Subcutaneous abdominal adipose tissue (tissue), 5 donors: ENCODE measurements around the gene GAGE13.
"Not testable (repeated sequence)": the region's sequence is repeated elsewhere in the genome, so short reads cannot be mapped to it uniquely, and the experiment has no call there.

Experiments
- H3K27ac ChIP-seq: one replicate; pipeline ENCODE4 v1.7.0; 2013; ENCODE audit warnings: low read depth, mild to moderate bottlenecking, inconsistent platforms, low read length, moderate library complexity
- H3K27me3 ChIP-seq, 5 donors: one replicate each; pipeline ENCODE4 v1.7.0; 2013; ENCODE audit warnings: low read length in 5 of 5, inconsistent platforms in 1 of 5; ENCODE audit not compliant: control insufficient read depth in 5 of 5, insufficient read depth in 4 of 5
- H3K36me3 ChIP-seq, 5 donors: one replicate each; pipeline ENCODE4 v1.7.0; 2013; ENCODE audit warnings: low read length in 5 of 5; ENCODE audit not compliant: control insufficient read depth in 5 of 5, insufficient read depth in 5 of 5
- H3K4me1 ChIP-seq, 5 donors: one replicate each; pipeline ENCODE4 v1.7.0; 2013; ENCODE audit warnings: low read length in 5 of 5, mild to moderate bottlenecking in 3 of 5, moderate library complexity in 1 of 5; ENCODE audit not compliant: control insufficient read depth in 5 of 5, insufficient read depth in 5 of 5
- H3K4me3 ChIP-seq, 5 donors: one replicate each; pipeline ENCODE4 v1.7.0; 2013; ENCODE audit warnings: low read length in 5 of 5, low read depth in 1 of 5
- H3K9ac ChIP-seq, 5 donors: one replicate each; pipeline ENCODE4 v1.7.0; 2013; ENCODE audit warnings: low read length in 5 of 5, mild to moderate bottlenecking in 4 of 5, moderate library complexity in 3 of 5
- H3K9me3 ChIP-seq, 5 donors: one replicate each; pipeline ENCODE4 v1.7.0; 2013; ENCODE audit warnings: low read length in 5 of 5; ENCODE audit not compliant: control insufficient read depth in 5 of 5
- donor health status: healthy.
- donor health status: healthy.
- donor health status: healthy.
- donor health status: healthy.
- donor health status: healthy.

GAGE13 gene

DNA sequence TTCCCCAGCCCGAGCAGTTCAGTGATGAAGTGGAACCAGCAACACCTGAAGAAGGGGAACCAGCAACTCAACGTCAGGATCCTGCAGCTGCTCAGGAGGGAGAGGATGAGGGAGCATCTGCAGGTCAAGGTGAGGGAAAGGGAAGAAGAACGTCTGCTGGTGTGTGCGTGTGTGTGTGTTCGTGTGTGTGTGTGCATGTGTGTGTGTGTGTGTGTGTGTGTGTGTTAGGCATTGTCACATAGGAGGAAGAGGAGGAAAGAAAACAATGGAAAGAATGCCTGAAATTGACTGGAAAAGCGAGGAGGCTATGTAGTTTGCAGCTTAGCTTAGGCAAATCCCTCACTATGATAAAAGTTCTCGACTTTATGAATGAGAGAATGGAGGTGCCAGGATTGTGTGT lies 7.6 kb upstream of the GAGE13 start:
- H3K27me3 ChIP-seq, H3K4me3 ChIP-seq, H3K27ac ChIP-seq, H3K9me3 ChIP-seq, H3K9ac ChIP-seq, H3K4me1 ChIP-seq, H3K36me3 ChIP-seq: not testable (repeated sequence)

DNA sequence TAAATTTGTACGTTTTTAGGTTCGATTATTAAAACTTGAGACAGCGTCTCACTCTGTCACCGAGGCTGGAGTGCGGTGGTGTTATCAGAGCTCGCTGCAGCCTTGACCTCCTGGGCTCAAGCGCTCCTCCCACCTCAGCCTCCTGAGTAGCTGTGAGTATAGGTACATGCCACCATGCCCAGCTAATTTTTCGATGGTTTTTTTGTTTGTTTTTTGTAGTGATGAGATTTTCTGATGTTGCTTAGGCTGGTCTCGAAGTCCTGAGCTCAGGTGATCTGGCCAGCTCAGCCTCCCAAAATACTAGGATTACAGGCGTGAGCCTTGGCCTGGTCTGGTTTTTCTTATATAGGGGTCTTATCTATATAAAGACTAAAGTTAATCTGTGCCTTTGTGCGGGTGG lies 961 bp upstream of the GAGE13 start:
- H3K9me3 ChIP-seq, H3K36me3 ChIP-seq, H3K27me3 ChIP-seq, H3K4me1 ChIP-seq, H3K27ac ChIP-seq, H3K4me3 ChIP-seq, H3K9ac ChIP-seq: not testable (repeated sequence)

DNA sequence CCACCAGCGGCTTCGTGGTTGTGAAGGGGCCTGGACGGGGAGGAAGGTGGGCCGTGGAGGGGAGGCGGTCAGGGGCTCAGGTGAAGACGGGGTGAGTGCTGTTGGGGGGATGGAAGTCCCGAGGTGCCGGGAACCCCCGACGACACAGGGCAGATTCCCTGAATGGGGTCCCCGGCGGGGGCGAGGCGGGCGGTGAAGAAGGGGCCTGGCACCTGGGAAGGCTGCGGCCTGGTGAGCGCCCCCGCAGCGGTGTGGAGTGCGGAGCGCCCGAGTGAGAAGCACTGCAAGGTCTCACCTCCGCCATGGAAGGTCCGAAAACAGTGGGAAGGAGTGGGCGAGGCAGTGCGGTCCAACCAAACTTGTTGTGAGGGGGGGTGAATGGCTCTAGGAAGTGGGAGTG lies 459 bp downstream of the GAGE13 start:
- H3K9ac ChIP-seq, H3K4me1 ChIP-seq, H3K36me3 ChIP-seq, H3K9me3 ChIP-seq, H3K27ac ChIP-seq, H3K27me3 ChIP-seq, H3K4me3 ChIP-seq: not testable (repeated sequence)

DNA sequence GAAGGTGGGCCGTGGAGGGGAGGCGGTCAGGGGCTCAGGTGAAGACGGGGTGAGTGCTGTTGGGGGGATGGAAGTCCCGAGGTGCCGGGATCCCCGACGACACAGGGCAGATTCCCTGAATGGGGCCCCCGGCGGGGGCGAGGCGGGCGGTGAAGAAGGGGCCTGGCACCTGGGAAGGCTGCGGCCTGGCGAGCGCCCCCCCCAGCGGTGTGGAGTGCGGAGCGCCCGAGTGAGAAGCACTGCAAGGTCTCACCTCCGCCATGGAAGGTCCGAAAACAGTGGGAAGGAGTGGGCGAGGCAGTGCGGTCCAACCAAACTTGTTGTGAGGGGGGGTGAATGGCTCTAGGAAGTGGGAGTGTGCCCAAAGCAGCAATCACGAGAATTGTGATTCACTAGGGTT lies 10.1 kb downstream of the GAGE13 start:
- H3K4me3 ChIP-seq, H3K27ac ChIP-seq, H3K36me3 ChIP-seq, H3K4me1 ChIP-seq, H3K9me3 ChIP-seq, H3K27me3 ChIP-seq, H3K9ac ChIP-seq: not testable (repeated sequence)

DNA sequence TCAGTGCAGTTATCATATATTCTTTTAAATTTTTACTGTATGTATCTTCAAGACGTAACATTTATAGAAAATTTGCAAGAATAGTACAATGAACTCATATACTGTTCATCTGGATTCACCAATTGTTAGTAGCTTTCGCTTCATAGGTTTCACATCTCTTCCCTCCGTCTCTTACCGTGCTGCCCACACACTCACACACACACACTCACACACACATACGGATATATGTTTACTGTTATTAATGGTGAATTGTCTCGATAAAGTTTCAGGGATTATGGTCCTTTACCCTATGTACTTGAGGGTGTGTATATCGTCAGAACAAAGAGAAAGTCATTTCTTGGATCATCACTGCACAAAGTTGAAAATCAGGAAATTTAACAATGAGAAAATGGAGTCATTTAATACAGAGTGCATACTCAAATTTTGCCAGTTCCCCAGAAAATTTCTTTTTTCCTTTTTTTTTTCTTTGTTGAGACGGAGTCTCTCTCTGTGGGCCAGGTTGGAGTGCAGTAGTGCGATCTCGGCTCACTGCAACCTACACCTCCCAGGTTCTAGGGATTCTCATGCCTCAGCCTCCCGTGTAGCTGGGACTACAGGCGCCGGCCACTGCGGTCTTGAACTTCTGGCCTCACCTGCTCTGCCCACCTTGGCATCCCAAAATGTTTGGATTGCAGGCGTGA lies 13.3 kb downstream of the GAGE13 start:
- H3K4me3 ChIP-seq, H3K36me3 ChIP-seq, H3K9ac ChIP-seq, H3K4me1 ChIP-seq, H3K9me3 ChIP-seq, H3K27me3 ChIP-seq, H3K27ac ChIP-seq: not testable (repeated sequence)

DNA sequence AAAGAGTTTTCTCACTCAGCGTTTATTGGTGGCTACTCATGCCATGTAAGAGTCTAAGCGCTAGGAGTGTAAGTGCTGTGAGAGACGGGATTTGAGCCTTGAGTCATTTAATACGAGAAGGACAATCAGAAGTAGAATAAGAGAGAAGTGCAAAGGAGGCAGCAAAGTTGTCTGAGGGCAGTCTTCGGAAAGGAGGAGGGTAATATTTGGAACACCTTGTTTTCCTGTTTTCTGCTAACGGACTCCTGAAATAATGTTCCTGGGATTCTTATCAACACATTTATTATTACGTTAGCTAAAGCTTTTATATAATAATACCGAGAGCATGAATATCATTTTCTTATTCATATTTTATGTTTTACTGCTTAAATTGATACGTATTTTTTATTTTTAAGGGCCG lies 14.0 kb downstream of the GAGE13 start:
- H3K4me3 ChIP-seq, H3K27ac ChIP-seq, H3K36me3 ChIP-seq, H3K27me3 ChIP-seq, H3K4me1 ChIP-seq, H3K9me3 ChIP-seq, H3K9ac ChIP-seq: not testable (repeated sequence)

DNA sequence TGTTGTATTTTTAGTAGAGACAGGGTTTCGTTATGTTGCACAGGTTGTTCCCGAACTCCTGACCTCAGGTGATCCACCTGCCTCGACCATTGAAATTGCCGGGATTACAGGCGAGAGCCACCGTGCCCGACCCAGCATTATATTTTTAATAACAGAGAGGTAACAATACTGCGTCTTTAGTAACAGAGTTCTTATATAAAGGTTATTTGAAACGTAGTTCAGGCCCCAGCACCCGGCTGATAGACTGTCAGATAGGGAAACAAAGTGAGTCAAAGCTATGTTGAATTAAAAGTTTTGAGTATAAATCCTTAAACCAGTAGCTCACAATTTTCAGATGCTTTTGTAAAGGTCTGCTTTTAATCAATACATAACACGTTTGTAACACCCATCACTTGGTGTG lies 14.8 kb downstream of the GAGE13 start:
- H3K4me1 ChIP-seq, H3K9ac ChIP-seq, H3K36me3 ChIP-seq, H3K4me3 ChIP-seq, H3K9me3 ChIP-seq, H3K27ac ChIP-seq, H3K27me3 ChIP-seq: not testable (repeated sequence)
